ENCODE results near the gene GPR146. TPM values are rescaled to one million over a fixed set of nuclear protein-coding genes. Genes with fewer than 3 reads are reported as not detected.

GPR146 gene
- total RNA-seq, 1 donor from 2014 or later, result 1.2 TPM

- TF ChIP-seq CTCF (conservative IDR thresholded peaks at IDR 0.05), result no peak
- Mint-ChIP-seq H3K27me3 (no peaks in the 10 kb centered on the region), H3K27ac (no peak overlapping the region), H3K4me3 (no peak overlapping the region), H3K36me3 (no peaks in the 10 kb centered on the region), H3K9me3 (no peaks in the 10 kb centered on the region), H3K4me1 (ENCODE audit: unreplicated experiment) (peaks cover 8% of the 10 kb centered on the region)
- DNase-seq (ENCODE audit: extremely low spot score, unreplicated experiment), result no peak
Observed at GRCh38 chr7:1004018-1004852, 40.1 kb upstream of the GPR146 start.

- Mint-ChIP-seq H3K27me3 (no peaks in the 10 kb centered on the region), H3K27ac (no peak overlapping the region), H3K4me3 (no peak overlapping the region), H3K4me1 (ENCODE audit: unreplicated experiment) (peaks cover 8% of the 10 kb centered on the region), H3K9me3 (no peaks in the 10 kb centered on the region), H3K36me3 (no peaks in the 10 kb centered on the region)
- no peak for DNase-seq (ENCODE audit: extremely low spot score, unreplicated experiment)
- no peak for TF ChIP-seq CTCF (conservative IDR thresholded peaks at IDR 0.05)
Observed at GRCh38 chr7:1005303-1005702, 39.0 kb upstream of the GPR146 start.

GRCh38 chr7:1007901-1008300 is 36.4 kb upstream of the GPR146 start:
- DNase-seq (ENCODE audit: extremely low spot score, unreplicated experiment), result no peak
- H3K36me3 Mint-ChIP-seq, result no peaks in the 10 kb centered on the region
- H3K4me3 Mint-ChIP-seq, result no peak overlapping the region
- no peaks in the 10 kb centered on the region for H3K27me3 Mint-ChIP-seq
- H3K9me3 Mint-ChIP-seq, result no peaks in the 10 kb centered on the region
- peaks cover 4% of the 10 kb centered on the region for H3K4me1 Mint-ChIP-seq (ENCODE audit: unreplicated experiment)
- H3K27ac Mint-ChIP-seq, result no peak overlapping the region
- TF ChIP-seq CTCF (conservative IDR thresholded peaks at IDR 0.05), result no peak

- DNase-seq (ENCODE audit: extremely low spot score, unreplicated experiment), result no peak
- H3K9me3 Mint-ChIP-seq, result no peaks in the 10 kb centered on the region
- no peaks in the 10 kb centered on the region for H3K27me3 Mint-ChIP-seq
- peaks cover 9% of the 10 kb centered on the region for H3K4me1 Mint-ChIP-seq (ENCODE audit: unreplicated experiment)
- TF ChIP-seq CTCF (conservative IDR thresholded peaks at IDR 0.05), result no peak
- H3K27ac Mint-ChIP-seq, result no peak overlapping the region
- no peaks in the 10 kb centered on the region for H3K36me3 Mint-ChIP-seq
- H3K4me3 Mint-ChIP-seq, result no peak overlapping the region
Observed at GRCh38 chr7:1008733-1009363, 35.5 kb upstream of the GPR146 start.

GRCh38 chr7:1009747-1010146 is 34.6 kb upstream of the GPR146 start:
- Mint-ChIP-seq H3K27ac (no peak overlapping the region), H3K9me3 (no peaks in the 10 kb centered on the region), H3K36me3 (no peaks in the 10 kb centered on the region), H3K4me3 (no peak overlapping the region), H3K27me3 (no peaks in the 10 kb centered on the region), H3K4me1 (ENCODE audit: unreplicated experiment) (peaks cover 15% of the 10 kb centered on the region)
- DNase-seq (ENCODE audit: extremely low spot score, unreplicated experiment), result no peak
- no peak for TF ChIP-seq CTCF (conservative IDR thresholded peaks at IDR 0.05)
